Upper lobe of left lung (tissue), 6 donors: Measurements from ENCODE around the gene BIRC6. TPM values are rescaled to one million over a fixed set of nuclear protein-coding genes. Genes with fewer than 3 reads are reported as not detected.

Source experiments
- ATAC-seq, 2 donors: fragments of 200-7000 bp; cut with Tn5 transposase; one replicate each; pipeline ENCODE4 v1.9.1; 2022; ENCODE audit warnings: mild to moderate bottlenecking in 2 of 2, moderate library complexity in 2 of 2; ENCODE audit not compliant: low FRiP score in 2 of 2
- DNase-seq, 2 donors: peaks; one replicate each; pipeline ENCODE4 v3.0.0-alpha.2; 2019 to 2020
- H3K27ac ChIP-seq, 4 donors: fragments of 200-600 bp; sonication (generic); one replicate each; pipeline ENCODE4 v1.5.1; 2016 to 2019
- H3K27me3 ChIP-seq, 4 donors: fragments of 200-600 bp; sonication (generic); one replicate each; pipeline ENCODE4 v1.5.1; 2017 to 2019
- H3K36me3 ChIP-seq, 4 donors: fragments of 200-600 bp; sonication (generic); one replicate each; pipeline ENCODE4 v1.5.1; 2016 to 2019
- H3K4me1 ChIP-seq, 4 donors: fragments of 200-600 bp; sonication (generic); one replicate each; pipeline ENCODE4 v1.5.1; 2018 to 2019
- H3K4me3 ChIP-seq, 4 donors: fragments of 200-600 bp; sonication (generic); one replicate each; pipeline ENCODE4 v1.5.1; 2017 to 2019; ENCODE audit warnings: mild to moderate bottlenecking in 2 of 4, moderate library complexity in 1 of 4
- H3K9me3 ChIP-seq, 4 donors: fragments of 200-600 bp; sonication (generic); one replicate each; pipeline ENCODE4 v1.5.1; 2018 to 2019
- CTCF ChIP-seq, 6 experiments: fragments of 450-650 bp in 4 of 6; fragments of 200-600 bp in 2 of 6; sonication (generic) in 2 of 6; IDR thresholded peaks; one replicate each; pipeline ENCODE4 v1.5.1; 2016 to 2019; ENCODE audit warnings: antibody characterized with exemption in 6 of 6
- EP300 ChIP-seq, 4 donors: sonication (generic); formaldehyde crosslinking; IDR thresholded peaks; one replicate each; pipeline ENCODE4 v1.5.1; 2017; ENCODE audit warnings: antibody characterized with exemption in 4 of 4, control low read depth in 2 of 4
- POLR2A ChIP-seq, 4 donors: fragments of 450-650 bp; IDR thresholded peaks; one replicate each; pipeline ENCODE4 v1.5.1; 2016 to 2017; ENCODE audit warnings: antibody characterized with exemption in 4 of 4, mild to moderate bottlenecking in 2 of 4
- POLR2AphosphoS5 ChIP-seq, 2 donors: sonication (generic); formaldehyde crosslinking; IDR thresholded peaks; one replicate each; pipeline ENCODE4 v1.5.1; 2017; ENCODE audit warnings: antibody characterized with exemption in 2 of 2
- WGBS, 2 donors: methylation state at CpG; one replicate each; pipeline ENCODE4 v1.1.5; 2017 to 2018; 5-methylcytosine and 5-hydroxymethylcytosine counted together
- total RNA-seq, 6 donors: library from RNA; depleted of rRNA in 4 of 6; stranded (reverse); fragments of >200 nt in 4 of 6; gene quantifications; one replicate each; pipeline versions ENCODE4 v1.1.0 to v1.2.1, GENCODE V29; 2016 to 2021
- donor health status: DM: no; HTN: no; CAD: no; lungs with moderate emphysema.
- donor health status: DM: no; HTN: yes; CAD: no; lungs with severe emphysema.

Gene BIRC6
- total RNA-seq, 6 donors from 2014 or later = 60.4 to 198 (median 101) TPM

DNA sequence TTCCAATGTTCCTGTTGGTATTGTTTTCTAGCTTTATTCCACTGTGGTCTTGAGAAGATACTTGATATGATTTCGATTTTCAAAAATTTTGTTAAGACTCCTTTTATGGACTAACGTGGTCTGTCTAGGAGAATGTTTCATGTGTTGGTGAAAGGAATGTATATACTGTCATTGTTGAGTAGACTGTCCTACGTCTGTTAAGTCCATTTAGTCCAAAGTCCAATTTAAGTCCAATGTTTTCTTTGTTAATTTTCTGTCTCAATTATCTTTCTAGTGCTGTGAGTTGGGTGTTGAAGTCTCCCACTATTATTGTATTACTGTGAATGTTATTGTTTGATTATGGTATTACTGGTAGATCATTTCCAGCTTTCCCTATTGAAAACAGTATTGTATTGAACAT lies 215.2 kb downstream of the BIRC6 start:
- H3K36me3 ChIP-seq = peaks cover 0 to 29% (median 12%) of the 10 kb centered on the region in 4 donors
- no peaks in the 10 kb centered on the region for H3K4me1 ChIP-seq
- TF ChIP-seq POLR2A (IDR thresholded peaks at IDR 0.05) = no peak
- H3K27me3 ChIP-seq = no peaks in the 10 kb centered on the region
- no peak overlapping the region for H3K4me3 ChIP-seq
- H3K9me3 ChIP-seq = no peaks in the 10 kb centered on the region
- no peak for ATAC-seq
- H3K27ac ChIP-seq = no peak overlapping the region
- DNase-seq = no peak
- WGBS, 2 donors = 93 to 97% methylated on average over 3 of the region's 3 CpGs

GRCh38 chr2:32572737-32573136 lies 215.9 kb downstream of the BIRC6 start:
- Histone ChIP-seq H3K9me3 (no peaks in the 10 kb centered on the region), H3K27ac (no peak overlapping the region), H3K36me3 (peaks cover 0 to 29% (median 12%) of the 10 kb centered on the region in 4 donors), H3K27me3 (no peaks in the 10 kb centered on the region), H3K4me1 (no peaks in the 10 kb centered on the region), H3K4me3 (no peak overlapping the region)
- no peak for ATAC-seq
- WGBS, 2 donors = 91 to 94% methylated on average over 2 of the region's 2 CpGs
- TF ChIP-seq EP300 (IDR thresholded peaks at IDR 0.05) = no peak
- no peak for TF ChIP-seq CTCF (IDR thresholded peaks at IDR 0.05)
- no peak for TF ChIP-seq POLR2AphosphoS5 (IDR thresholded peaks at IDR 0.05)
- no peak for TF ChIP-seq POLR2A (IDR thresholded peaks at IDR 0.05)
- no peak for DNase-seq

DNA sequence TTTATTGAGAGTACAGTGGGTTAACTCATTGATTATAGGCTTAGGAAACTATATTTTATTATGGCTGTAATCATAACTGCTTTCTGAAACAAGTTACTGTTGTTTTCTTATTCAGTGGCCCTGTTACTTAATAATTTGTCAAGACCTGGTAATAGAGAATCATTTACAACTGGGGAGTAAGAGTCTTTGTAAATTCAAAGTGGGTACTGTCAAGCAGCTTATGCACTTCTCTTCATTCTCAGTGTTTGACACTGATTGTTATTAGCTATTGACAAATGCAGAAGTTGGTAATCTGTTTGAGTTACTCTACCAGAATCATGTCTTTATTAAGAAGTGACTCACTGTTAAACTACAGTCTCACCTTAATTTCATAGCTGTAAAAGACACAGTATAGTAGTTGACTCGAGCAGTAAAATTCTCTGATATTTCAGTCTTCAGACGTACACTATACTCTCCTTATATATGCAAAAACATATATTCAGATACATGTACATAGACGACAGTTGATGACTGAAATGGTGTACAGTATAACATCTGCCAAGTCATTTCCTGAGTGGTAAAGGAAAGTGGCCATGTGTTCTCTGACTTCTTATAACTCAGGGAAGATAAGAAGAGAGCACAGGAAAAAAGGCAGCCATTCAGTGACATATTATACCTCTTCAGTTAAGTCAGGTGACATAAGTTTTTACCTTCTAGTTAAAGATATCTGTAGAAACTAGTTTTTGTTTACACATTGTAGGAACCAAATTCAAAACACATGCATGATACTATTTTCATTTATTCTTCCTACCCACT lies 235.0 kb downstream of the BIRC6 start:
- H3K27ac ChIP-seq = peak overlapping the region in 2 of 4 donors; percentile 39 to 57
- ATAC-seq (no peak), DNase-seq (no peak)

DNA sequence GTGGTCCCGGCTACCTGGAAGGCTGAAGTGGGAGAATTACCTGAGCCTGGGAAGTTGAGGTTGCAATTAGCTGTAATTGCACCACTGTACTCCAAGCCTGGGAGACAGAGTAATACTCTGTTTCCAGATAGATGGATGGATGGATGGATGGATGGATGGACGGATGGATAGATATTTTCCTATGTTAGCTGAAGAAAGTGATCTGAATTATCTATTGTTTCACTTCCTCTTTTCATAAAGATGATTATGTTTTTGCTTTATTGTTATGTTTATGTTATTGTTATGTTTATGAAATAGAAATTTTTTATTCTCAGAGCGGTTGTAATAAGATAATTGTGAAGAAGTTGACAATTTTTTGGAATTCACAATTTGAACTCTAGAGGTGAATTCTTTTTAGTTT lies 237.8 kb downstream of the BIRC6 start:
- H3K4me1 ChIP-seq = peaks cover 0 to 4% (median 0%) of the 10 kb centered on the region in 4 donors
- no peak overlapping the region for H3K4me3 ChIP-seq
- H3K36me3 ChIP-seq = peaks cover 0 to 19% (median 6%) of the 10 kb centered on the region in 4 donors
- no peak for DNase-seq
- no peaks in the 10 kb centered on the region for H3K9me3 ChIP-seq
- TF ChIP-seq POLR2AphosphoS5 (IDR thresholded peaks at IDR 0.05) (no peak), CTCF (IDR thresholded peaks at IDR 0.05) (no peak), POLR2A (IDR thresholded peaks at IDR 0.05) (no peak), EP300 (IDR thresholded peaks at IDR 0.05) (no peak)
- H3K27me3 ChIP-seq = no peaks in the 10 kb centered on the region
- ATAC-seq = no peak
- no peak overlapping the region for H3K27ac ChIP-seq
- 92% methylated on average over 3 of the region's 3 CpGs for WGBS, 2 donors

More for the DNA sequence above, 235.0 kb downstream of the BIRC6 start:
- Histone ChIP-seq H3K9me3 (no peaks in the 10 kb centered on the region), H3K4me3 (no peak overlapping the region), H3K4me1 (peaks cover 0 to 4% (median 0%) of the 10 kb centered on the region in 4 donors), H3K36me3 (peaks cover 0 to 2% (median 0%) of the 10 kb centered on the region in 4 donors), H3K27me3 (no peaks in the 10 kb centered on the region)
- TF ChIP-seq POLR2AphosphoS5 (IDR thresholded peaks at IDR 0.05) (no peak), EP300 (IDR thresholded peaks at IDR 0.05) (no peak), CTCF (IDR thresholded peaks at IDR 0.05) (no peak), POLR2A (IDR thresholded peaks at IDR 0.05) (no peak)
- WGBS, 2 donors = 45 to 58% methylated on average over 3 of the region's 3 CpGs

GRCh38 chr2:32611366-32611765 lies 254.5 kb downstream of the BIRC6 start:
- Histone ChIP-seq H3K27ac (no peak overlapping the region), H3K27me3 (no peaks in the 10 kb centered on the region), H3K9me3 (no peaks in the 10 kb centered on the region), H3K36me3 (peaks cover 7 to 83% (median 21%) of the 10 kb centered on the region in 4 donors), H3K4me3 (no peak overlapping the region), H3K4me1 (no peaks in the 10 kb centered on the region)
- ATAC-seq (no peak), DNase-seq (peak in 1 of 2 donors; percentile 35)
- 72 to 75% methylated on average over 2 of the region's 2 CpGs for WGBS, 2 donors
- TF ChIP-seq POLR2A (IDR thresholded peaks at IDR 0.05) = no peak
- TF ChIP-seq CTCF (IDR thresholded peaks at IDR 0.05) = no peak
- no peak for TF ChIP-seq POLR2AphosphoS5 (IDR thresholded peaks at IDR 0.05)
- TF ChIP-seq EP300 (IDR thresholded peaks at IDR 0.05) = no peak
